LHCN-M2 (cell line): ENCODE results near the gene MKLN1. TPM values are rescaled to one million over a fixed set of nuclear protein-coding genes. Genes with fewer than 3 reads are reported as not detected.
"Not testable (repeated sequence)": the region's sequence is repeated elsewhere in the genome, so short reads cannot be mapped to it uniquely, and the experiment has no call there.

Experiments used
- DNase-seq: peaks from one replicate; pipeline ENCODE4 v3.0.0-alpha.2; 2012; ENCODE audit warnings: low read depth
- total RNA-seq: library from RNA; depleted of rRNA; stranded (reverse); fragments of >200 nt; gene quantifications from 2 replicates; pipeline ENCODE4 v1.2.3, GENCODE V29; 2014

MKLN1 gene
- total RNA-seq, 1 experiment from 2014 or later: 40.5 TPM

DNA sequence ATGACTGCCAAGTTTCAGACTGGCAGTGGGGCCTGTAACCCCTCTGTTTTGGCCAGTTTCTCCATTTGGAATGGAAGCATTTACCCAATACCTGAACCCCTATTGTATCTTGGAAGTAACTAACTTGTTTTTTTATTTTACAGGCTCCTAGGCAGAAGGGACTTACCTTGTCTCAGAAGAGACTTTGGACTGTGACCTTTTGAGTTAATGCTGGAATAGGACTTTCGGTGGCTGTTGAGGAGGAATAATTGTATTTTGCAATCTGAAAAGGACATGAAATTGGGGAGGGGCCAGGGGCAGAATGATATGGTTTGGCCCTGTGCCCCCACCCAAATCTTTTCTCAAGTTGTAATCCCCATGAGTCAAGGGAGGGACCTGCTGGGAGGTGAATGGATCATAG is 20.0 kb upstream of the MKLN1 start:
- DNase-seq: no peak

DNA sequence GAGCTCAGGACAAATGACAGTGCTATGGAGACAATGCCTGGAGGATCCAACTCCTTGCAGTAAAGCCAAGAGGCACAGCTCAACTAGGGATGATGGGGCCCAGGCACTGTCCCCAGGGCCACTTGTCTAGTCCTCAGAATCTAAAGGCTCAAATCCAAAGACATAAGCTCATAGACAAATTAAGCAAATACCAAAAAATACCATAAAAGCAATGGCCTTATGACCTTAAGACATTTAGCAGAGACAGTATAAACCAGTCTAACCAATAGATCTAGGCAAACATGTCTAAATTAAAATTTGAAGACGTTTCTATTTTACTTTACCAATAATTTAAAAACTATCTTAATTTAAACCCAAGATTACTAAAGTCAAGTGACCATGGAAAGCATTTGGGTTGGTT is 14.8 kb upstream of the MKLN1 start:
- no peak for DNase-seq

DNA sequence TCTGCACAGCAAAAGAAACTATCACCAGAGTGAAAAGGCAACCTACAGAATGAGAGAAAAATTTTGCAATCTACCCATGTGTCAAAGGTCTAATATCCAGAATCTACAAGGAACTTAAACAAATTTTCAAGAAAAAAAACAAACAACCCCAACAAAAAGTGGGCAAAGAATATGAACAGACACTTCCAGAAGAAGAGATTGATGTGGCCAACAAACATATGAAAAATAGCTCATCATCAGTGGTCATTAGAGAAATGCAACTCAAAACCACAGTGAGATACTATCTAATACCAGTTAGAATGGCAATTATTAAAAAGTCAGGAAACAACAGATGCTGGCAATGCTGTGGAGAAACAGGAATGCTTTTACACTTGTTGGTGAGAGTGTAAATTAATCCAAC is 7.1 kb upstream of the MKLN1 start:
- DNase-seq: no peak

DNA sequence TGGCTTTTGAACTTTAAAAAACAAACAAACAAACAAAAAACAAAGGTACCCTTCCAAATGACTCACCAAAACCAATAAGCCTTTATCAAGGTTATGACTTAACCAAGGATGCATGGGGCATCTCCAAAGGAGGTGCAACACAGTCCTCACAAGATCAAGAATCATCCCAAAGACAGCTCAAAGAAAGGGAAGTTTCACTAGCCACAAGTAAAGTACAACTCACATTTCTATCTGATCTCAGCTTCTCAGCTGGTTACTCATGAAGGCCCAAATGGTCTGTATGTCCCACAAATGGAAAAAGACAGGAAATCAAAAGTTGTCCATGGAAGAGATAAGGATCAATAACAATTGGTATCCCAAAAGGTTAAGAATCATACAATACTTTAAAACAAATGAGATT is 6.0 kb upstream of the MKLN1 start:
- no peak for DNase-seq

DNA sequence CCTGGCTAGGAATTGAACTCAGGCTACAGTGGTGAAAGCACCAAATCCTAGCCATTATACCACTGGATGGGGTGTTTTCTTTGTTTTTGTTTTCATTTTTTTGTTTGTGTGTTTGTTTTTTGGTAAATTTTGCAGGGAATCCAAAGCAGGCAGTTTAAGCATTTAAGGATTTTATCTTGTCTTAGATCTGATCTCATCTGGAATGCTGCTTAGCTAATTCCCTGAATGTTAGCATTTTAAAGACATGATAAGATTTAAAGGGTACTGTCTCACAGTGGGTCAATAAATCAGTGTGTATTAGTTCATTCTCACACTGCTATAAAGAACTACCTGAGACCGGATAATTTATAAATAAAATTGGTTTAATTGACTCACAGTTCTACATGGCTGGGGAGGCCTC is 5.6 kb upstream of the MKLN1 start:
- DNase-seq: no peak

DNA sequence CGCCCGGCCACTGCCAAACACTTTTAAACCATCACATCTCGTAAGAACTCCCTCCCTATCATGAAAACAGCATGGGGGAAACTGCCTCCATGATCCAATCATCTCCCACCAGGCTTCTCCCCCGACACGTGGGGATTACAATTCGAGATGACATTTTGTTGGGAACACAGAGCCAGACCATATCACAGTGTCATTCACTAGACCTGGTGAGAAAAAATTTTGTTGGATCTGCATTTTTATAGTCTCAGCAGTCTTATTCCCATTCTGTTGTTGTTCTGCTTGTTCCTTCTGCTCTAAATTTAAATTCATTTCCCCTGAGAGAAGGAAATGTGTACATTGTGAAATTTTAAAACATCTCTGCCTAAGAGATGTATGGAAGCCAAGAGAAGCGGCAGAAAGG is 4.8 kb upstream of the MKLN1 start:
- DNase-seq: no peak

DNA sequence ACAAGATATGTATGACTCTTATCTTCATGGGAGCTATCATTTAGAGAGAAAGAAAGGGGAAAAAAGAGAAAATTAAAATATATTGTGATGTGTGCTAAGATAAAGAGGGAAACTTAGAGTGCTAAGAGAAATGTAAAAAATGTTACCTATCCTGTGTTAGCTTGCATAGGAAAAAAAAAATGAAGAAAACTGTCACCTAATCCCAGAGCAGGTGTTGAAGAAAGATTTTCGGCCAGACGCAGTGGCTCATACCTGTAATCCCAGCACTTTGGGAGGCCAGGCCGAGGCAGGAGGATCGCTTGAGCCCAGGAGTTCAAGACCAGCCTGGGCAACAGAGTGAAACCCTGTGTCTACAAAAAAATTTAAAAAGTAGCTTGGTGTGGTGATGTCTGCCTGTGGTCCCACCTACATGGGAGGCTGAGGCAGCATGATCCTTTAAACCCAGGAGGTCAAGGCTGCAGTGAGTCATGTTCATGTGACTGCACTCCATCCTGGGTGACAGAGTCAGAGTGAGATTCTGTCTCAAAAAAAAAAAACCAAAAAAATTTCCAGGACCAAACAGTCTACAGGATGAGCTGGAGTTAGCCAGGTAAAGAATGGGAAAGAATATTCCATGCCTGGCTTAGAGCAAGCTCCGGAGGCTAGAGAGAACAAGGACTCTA is 2.4 kb upstream of the MKLN1 start:
- peak; percentile 47 for DNase-seq

DNA sequence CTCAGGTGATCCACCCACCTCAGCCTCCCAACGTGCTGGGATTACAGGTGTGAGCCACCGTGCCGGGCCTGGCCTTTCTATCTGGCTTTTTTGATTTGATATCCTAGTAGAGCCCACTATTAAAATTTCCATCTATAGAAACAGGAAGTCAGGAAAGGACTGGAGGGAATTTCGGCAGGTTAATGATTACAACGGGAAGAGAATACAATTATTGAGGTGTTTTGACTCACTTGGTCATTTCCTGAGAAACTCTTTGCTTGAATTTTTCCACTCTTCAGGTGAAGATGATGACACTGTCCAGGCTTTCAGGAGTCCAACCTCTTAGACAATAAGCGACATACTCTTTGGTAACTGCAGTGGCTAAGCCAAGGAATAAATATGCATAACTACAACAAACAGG is 1.1 kb upstream of the MKLN1 start:
- no peak for DNase-seq

DNA sequence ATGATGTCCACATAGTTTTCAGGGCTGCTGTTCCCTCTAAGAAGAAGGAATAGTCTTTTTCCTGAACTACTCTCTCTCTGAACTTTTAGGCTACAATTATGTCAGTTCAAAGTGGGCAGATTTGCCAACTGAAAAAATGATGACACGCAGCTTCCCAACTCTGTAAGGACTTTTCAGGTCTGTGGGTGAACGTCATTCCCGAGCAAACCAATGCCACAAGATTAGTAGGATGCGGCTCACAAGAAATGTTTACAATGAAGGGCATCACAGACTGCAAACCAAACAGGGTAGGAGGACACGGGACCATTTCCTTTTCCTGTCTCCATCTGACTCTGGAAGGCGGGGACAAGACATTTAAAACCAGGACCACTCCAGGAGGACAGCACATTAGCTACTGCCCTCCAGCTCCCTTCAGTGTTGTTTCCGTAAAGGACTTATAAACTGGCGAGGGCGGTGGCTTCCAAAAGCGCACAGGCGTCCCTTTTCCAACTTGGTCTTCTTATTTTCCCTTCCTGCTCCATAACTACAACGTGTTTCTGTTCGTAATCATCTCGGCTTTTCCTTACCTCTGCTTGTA is 539 bp upstream of the MKLN1 start:
- peak; percentile 79 for DNase-seq

DNA sequence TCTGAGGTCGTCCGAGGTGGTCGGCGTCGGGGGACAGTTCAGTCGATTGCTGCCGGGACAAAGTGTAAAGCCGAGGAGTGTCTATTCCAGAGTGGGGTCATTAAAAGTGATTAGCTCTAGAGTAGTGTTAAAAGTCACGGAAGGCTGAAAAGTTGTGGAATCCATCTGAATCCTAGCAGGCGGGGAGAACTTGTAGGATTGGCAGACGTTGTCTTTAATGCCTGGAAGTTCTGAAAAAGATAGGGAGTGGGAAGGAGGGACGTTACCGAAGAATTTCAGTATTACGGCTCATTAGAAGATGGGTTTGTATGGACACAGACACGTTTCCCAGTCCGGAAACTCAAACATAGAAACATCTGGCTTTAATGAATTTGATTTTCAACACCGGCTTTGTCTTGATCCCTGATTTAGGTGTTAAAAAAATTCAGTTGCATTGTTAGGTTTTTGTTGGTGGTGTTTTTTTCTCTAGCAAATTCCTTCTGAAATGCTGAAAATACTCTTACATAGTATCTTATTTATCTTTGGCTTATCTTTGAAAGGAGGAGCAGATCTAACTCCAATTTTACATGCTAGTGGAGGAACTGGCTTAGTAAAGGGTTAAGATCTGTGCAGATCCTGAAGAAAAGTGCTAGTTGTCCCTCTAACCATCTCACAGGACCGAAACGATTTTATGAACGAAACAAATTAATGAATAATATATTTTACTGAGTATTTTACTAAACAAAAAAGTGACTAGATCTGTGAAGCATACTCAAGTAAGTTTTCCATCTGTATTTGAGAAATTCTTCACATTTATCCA is 900 bp downstream of the MKLN1 start:
- DNase-seq: peak; percentile 32

DNA sequence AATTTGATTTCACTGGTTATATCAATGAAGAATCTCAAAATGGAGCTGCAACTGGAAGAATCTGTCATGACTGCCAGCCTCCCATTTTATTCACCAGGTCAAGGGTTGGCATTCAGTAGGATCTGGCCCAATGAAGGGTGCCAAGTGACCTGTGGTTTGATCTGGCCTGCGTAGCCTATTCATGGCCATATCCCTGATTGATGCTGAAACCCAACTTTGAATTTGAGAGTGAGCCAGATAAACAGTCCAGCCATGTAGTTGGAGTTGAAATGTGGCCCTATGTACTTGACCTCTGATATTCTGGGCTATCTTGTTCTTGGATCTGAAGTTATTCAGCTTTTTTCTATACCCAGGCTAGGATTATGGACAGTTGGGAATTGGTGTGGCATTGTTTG is 1.5 kb downstream of the MKLN1 start:
- DNase-seq: peak; percentile 18

DNA sequence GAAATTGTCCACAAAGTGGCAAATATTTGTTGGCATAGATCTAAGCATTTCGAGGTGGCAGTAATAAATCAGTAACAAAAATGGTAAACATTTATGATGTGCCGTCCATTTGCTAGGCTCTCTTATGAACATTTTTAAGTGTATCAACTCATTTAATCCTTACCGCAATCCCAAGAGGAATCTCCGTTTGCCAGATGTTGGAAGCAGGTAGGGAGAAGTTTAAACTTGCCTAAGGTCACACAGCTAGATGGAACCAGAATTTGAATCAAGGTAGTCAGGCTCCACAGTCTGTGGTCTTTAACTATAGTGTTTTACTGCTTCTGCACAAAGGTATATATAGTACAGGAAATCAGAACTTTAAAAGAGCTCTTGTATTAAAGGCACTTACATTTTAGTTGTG is 2.6 kb downstream of the MKLN1 start:
- no peak for DNase-seq

DNA sequence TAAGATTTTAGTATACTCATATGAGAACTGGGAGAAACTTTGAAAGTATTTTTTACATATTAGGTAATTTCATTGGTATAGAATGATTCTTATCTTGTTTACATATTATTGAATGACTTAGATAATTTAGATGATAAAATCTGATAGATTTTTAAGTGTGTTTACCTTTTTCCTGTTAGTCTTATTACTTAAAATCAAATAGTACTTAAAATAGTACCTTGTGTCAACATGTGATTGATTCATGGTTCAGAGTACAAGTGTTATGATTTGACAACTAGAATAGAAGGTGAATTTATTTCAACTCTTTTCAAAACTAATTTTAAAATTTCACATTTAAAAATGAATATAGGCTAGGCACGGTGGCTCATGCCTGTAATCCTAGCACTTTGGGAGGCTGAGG is 4.1 kb downstream of the MKLN1 start:
- DNase-seq: no peak

DNA sequence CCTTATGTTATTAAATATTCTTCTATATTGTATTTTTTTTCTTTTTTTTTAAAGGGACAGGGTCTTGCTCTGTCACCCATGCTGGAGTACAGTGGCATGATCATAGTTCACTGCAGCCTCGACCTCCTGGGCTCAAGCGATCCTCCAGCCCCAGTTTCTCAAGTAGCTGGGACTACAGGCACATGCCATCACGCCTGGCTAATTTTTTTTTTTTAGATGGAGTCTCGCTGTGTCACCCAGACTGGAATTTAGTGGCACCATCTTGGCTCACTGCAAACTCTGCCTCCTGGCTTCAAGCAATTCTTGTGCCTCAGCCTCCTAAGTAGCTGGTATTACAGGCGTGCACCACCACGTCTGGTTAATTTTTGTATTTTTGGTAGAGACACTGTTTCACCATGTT is 5.1 kb downstream of the MKLN1 start:
- not testable (repeated sequence) for DNase-seq

DNA sequence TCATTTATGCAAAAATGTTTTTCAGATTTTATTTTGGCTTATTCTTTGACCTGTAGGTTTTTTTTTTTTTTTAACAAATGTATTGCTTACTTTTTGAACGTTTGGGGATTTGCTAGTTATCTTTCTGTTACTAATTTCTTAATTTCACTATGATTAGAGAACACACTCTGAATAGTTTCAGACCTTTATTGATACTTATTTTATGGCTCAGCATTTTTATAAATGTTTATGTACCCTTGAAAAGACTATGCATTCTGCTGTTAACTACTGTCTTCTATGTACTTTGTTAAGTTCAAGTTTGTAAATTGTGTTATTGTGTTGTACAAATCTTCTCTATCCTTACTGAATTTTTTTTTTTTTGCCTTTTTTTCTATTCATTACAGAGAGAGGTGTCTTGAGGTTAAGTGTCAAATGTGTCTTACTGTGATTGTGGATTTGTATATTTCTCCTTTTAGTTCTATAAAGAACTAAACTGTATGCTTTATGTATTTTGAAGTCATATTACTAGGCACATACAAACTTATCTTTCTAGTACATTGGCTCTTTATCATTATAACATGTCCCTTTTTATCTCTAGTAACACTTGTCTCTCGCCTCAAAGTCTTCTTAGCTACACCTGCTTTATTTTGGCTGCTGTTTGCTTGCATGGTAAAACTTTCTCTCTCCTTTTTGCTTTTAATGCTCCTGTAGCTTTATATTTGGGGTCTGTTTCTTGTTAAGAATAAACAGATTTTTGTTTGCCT is 8.1 kb downstream of the MKLN1 start:
- DNase-seq: no peak

DNA sequence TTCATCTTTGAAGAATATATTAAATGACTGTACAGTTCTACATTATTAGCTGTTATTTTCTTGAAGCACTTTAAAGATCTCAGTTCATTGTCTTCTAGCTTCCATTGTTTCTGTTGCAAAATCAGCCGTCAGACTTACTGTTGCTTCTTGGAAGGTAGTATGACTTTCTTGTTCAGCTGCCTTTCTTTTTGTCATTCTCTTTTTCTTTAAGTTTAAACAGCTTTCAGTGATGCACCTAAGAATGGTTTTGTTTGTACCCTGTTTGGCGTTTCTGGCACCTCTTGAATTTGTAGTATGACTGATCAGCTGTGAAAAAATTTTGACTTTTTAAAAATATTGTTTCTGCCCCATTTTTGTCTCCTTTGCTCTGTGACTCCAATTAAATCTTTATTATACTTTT is 9.3 kb downstream of the MKLN1 start:
- peak; percentile 59 for DNase-seq

DNA sequence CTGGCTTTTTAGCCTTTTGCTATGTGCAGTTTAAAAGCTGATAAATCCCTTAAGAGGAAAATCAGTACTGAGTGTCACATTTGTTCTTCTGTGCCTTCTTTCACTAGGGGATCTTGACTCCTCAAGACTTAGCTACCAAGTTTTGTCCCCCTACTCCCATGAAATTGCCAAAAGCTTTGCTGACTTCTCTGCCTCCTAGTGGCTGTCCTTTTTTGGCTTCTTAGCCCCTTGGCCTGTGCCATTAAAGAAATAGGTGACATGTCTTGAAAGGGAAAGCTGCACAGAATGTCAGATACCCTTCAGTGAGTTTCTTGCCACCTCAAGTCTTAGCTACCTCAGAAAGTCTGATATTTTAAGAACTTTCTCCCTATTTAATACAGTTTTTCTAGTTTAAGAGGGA is 10.5 kb downstream of the MKLN1 start:
- DNase-seq: no peak

DNA sequence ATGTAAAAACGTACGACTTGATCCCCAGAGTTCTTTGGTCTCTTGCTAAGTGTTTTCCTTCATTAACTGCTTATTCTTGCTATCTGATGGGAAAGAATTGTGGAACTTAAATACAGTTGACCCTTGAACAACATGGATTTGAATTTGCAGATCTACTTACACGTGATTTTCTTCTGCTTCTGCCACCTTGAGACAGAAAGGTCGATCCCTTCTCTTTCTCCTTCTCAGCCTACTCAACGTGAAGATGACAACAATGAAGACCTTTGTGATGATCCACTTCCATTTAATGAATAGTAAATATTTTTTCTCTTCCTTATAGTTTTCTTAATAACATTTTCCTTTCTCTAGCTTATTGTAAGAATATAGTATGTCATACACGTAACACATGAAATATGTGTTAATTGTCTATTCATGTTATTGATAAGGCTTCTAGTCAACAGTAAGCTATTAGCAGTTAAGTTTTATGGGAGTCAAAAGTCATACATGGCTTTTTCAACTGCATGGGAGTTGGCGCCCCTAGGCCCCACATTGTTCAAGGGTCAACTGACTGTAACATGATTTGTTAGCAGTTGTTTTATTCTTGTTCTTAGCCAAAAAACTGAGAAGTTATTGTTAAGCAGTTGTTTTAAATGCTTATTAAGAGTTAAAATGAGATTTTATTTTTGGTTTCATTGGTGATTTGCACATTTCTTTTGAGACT is 11.2 kb downstream of the MKLN1 start:
- no peak for DNase-seq

DNA sequence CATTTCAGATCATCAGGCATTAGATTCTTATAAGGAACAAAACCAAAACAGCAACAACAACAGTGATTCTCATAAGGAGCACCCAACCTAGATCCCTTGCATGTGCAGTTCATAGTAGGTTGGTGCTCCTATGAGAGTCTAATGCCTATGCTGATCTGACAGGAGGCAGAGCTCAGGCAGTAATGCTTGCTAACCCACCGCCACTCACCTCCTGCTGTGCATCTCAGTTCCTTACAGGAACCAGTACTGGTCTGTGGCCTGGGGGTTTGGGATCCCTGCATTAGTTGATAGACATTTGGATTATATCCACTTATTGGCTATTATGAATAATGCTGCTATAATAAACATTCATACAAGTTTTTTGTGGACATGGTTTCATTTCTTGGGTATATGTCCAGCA is 14.0 kb downstream of the MKLN1 start:
- no peak for DNase-seq

DNA sequence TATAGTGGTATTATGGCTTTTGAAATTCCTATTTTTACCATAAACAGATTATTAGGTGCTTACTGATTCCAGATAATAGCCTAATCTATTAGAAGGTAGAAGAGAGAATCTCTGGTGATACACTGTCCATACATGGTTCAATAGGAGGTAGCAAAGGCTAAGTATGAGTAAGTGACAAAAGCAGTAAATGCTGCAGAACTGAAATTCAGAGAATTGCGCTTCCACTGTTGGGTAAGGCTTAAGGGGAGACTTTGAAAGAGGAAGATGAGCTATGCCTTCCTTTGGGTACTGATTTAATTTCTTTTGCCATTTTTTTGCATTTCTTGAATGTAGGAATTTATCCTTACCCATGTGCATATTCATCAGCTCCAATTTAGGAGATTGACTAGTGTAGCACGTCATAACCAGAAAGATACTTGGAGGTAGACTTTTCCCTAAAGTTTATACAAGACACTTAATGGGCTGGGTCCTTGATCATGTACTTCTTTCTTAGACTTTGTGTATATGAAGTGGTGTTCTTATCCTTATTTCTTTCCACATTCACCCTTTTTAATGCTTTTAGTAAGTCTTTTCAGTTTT is 15.3 kb downstream of the MKLN1 start:
- no peak for DNase-seq

DNA sequence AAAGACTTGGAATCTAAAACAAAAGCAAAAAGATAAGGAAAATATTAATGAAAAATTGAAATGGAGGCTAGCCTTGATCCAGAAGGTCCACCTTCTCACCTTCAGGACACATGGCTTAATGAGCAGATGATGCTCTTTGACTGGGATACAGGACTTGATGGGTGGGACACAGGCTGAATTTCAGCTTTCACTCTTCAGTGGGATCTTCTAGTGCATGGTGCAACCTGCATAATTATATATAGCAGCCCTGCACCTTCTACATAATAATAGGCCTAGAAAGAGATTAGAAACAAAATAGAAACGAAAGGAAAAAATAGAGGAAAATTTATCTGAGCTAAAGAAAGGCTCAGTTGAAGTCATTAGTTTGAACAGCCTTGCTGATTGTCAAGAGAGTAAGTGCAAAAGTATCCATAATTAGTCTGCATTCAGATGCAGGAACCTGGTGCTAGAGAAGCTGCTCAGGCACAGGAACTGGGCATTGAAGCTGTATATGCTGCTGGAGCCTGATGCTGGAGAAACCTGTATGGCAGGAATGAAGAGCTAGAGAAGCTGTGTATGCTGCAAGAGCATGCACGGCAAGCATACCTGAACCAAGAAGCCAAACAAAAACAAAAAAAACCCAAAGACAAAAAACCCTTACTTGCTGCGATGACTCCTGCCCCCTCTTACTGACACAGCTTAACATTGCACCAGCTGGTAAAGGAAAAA is 19.4 kb downstream of the MKLN1 start:
- DNase-seq: no peak
